ENCODE data around the gene KHDC4. TPM values are rescaled to one million over a fixed set of nuclear protein-coding genes. Genes with fewer than 3 reads are reported as not detected.

The KHDC4 gene
- total RNA-seq, 1 donor from 2014 or later, result 36.7 TPM

- no peak for TF ChIP-seq CTCF (conservative IDR thresholded peaks at IDR 0.05; ENCODE audit: low read depth, low read length)
These were observed 41.4 kb downstream of the KHDC4 start for GRCh38 chr1:155892796-155893195.

GRCh38 chr1:155890251-155890650 lies 44.0 kb downstream of the KHDC4 start:
- no peak for DNase-seq (ENCODE audit: low read depth)
- H3K4me3 ChIP-seq (ENCODE audit: low read depth, low read length), result no peak overlapping the region
- TF ChIP-seq CTCF (conservative IDR thresholded peaks at IDR 0.05; ENCODE audit: low read depth, low read length), result no peak

More at GRCh38 chr1:155892796-155893195, 41.4 kb downstream of the KHDC4 start:
- no peak overlapping the region for H3K4me3 ChIP-seq (ENCODE audit: low read depth, low read length)
- DNase-seq (ENCODE audit: low read depth), result peak; percentile 55

GRCh38 chr1:155889566-155889965 lies 44.6 kb downstream of the KHDC4 start:
- no peak for DNase-seq (ENCODE audit: low read depth)
- no peak overlapping the region for H3K4me3 ChIP-seq (ENCODE audit: low read depth, low read length)
- no peak for TF ChIP-seq CTCF (conservative IDR thresholded peaks at IDR 0.05; ENCODE audit: low read depth, low read length)

- no peak for TF ChIP-seq CTCF (conservative IDR thresholded peaks at IDR 0.05; ENCODE audit: low read depth, low read length)
- no peak for DNase-seq (ENCODE audit: low read depth)
- no peak overlapping the region for H3K4me3 ChIP-seq (ENCODE audit: low read depth, low read length)
These were observed 45.7 kb downstream of the KHDC4 start for GRCh38 chr1:155888481-155888880.

- no peak for TF ChIP-seq CTCF (conservative IDR thresholded peaks at IDR 0.05; ENCODE audit: low read depth, low read length)
- DNase-seq (ENCODE audit: low read depth), result no peak
- H3K4me3 ChIP-seq (ENCODE audit: low read depth, low read length), result no peak overlapping the region
These were observed 49.2 kb downstream of the KHDC4 start for GRCh38 chr1:155884982-155885381.

- no peak for DNase-seq (ENCODE audit: low read depth)
- H3K4me3 ChIP-seq (ENCODE audit: low read depth, low read length), result no peak overlapping the region
- TF ChIP-seq CTCF (conservative IDR thresholded peaks at IDR 0.05; ENCODE audit: low read depth, low read length), result no peak
These were observed 49.9 kb downstream of the KHDC4 start for GRCh38 chr1:155884031-155884960.

- H3K4me3 ChIP-seq (ENCODE audit: low read depth, low read length), result no peak overlapping the region
- DNase-seq (ENCODE audit: low read depth), result no peak
- TF ChIP-seq CTCF (conservative IDR thresholded peaks at IDR 0.05; ENCODE audit: low read depth, low read length), result no peak
These were observed 51.4 kb downstream of the KHDC4 start for GRCh38 chr1:155882766-155883165.

Data from epithelial cell of proximal tubule (primary cell).